ENCODE results near the gene WDR49.

DNA sequence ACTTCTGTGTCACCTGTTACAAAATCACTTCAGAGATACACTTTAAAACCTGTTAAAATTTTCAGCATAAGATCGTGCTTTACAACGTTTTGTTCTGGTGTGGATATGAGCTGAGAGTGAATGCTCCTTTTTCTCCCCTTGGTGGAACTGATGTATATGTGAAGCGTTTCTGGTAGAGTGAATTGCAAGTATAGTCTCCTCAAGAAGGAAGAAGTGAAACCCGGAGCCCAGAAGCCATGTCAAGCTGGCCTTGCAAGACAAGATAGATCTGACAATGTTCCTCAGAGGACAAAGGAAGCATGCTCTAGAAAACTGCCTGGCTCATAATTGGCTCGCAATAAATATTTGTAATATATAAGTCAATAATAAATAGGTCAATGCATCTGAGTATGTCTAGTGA, 203.5 kb downstream of the WDR49 start:
- TF ChIP-seq, protein P1, sequence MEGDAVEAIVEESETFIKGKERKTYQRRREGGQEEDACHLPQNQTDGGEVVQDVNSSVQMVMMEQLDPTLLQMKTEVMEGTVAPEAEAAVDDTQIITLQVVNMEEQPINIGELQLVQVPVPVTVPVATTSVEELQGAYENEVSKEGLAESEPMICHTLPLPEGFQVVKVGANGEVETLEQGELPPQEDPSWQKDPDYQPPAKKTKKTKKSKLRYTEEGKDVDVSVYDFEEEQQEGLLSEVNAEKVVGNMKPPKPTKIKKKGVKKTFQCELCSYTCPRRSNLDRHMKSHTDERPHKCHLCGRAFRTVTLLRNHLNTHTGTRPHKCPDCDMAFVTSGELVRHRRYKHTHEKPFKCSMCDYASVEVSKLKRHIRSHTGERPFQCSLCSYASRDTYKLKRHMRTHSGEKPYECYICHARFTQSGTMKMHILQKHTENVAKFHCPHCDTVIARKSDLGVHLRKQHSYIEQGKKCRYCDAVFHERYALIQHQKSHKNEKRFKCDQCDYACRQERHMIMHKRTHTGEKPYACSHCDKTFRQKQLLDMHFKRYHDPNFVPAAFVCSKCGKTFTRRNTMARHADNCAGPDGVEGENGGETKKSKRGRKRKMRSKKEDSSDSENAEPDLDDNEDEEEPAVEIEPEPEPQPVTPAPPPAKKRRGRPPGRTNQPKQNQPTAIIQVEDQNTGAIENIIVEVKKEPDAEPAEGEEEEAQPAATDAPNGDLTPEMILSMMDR (IDR thresholded peaks at IDR 0.05): no peak
- TF ChIP-seq POLR2AphosphoS5 (IDR thresholded peaks at IDR 0.05): no peak
- no peak for TF ChIP-seq POLR2A (IDR thresholded peaks at IDR 0.05)
